Inflammatory macrophage treated with lipopolysaccharide for 4 hours (primary cell): Measurements from ENCODE around the gene SDCBP2.

ENCODE experiments used
- DNase-seq: peaks from one replicate; pipeline ENCODE4 v3.0.0-alpha.2; 2020

SDCBP2 gene

DNA sequence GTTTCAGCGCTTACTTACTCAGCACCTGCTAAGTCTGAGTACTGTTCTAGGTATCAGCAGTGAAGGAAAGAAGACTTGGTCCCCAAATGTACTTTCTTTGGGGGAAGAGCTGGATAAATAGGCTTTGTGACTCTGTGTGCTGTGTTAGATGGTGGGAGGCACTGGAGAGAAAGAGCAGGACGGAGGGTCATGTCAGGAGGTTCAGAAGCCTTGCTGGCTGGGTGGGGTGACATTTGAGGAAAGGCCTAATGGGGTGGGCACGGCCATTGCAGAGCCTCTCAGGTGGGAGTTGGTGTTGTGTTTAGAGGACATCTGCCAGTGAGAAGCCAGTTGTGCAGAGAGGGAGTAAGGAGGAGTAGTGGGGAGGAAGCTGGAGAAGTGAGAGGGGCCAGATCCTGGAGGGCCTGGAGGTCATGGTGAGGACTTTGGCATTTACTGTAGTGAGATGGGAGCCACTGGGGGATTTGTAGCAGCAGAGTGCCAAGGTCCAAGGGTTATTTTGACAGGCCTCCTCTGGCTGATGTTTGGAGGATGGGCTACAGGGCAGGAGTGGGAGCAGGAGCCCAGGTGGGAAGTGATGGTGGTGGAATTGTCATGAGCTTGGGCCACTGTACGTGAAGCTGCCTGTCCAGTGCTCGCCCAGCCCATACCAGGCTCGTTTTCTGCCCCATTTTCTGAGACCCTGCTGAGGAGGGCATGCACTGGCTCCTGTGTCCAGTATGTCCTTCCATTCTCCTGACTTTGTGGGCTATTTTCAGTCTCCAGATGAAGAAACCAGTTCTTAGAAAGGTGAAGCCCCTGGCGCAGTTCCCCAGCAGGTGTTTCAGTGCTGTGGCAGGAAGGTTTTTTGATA lies 886 bp downstream of the SDCBP2 start:
- DNase-seq = no peak

GRCh38 chr20:1327241-1327653 lies 1.7 kb downstream of the SDCBP2 start:
- DNase-seq = peak; percentile 80

DNA sequence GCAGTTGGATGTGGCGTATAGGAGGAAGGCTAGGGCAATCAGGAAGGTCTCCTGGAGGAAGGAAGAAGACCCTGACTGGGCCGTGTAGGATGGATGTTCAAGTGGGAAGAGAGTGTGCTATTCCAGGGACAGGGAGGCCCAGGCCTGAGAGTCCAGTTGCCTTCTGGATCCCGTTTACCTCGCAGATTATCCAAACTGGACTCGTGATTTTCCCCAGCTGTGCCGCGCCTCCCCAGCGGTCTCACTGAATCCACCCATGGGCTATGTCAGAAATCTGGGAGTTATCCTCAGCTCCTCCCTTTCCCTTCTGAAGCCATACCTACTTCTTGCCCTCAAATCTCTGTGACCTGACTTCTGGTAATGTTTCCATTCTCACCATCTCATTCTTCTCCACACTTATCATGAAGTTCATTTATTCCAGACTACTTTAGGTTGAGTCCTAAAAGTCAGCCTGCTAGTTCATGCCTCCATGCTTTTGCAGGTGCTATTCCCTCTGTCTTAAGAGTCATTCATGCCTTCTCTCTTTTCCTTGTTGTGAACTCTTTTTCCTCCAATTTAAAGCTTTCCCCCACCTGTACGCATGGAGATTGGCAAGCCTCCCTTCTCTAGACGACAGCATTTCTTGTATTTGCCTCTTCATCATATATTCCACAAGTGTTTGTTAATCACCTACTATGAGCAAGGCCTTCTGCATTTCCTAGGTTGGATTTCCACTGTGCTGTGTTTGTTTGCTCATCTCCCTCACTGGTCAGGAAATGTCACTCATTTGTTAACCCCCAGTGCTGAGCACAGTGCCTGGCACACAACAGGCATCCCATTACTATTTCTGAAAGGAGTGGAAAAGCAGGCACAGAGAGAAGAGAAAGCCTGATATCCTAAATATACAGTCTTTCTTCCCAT lies 2.7 kb downstream of the SDCBP2 start:
- DNase-seq = peak; percentile 67

- peak; percentile 99 for DNase-seq
These were observed 3.5 kb downstream of the SDCBP2 start for GRCh38 chr20:1325173-1326030.

GRCh38 chr20:1324598-1325172 lies 4.3 kb downstream of the SDCBP2 start:
- peak; percentile 55 for DNase-seq

GRCh38 chr20:1323830-1324597 lies 4.9 kb downstream of the SDCBP2 start:
- no peak for DNase-seq

GRCh38 chr20:1323256-1323655 lies 5.7 kb downstream of the SDCBP2 start:
- DNase-seq = no peak

GRCh38 chr20:1322511-1323245 lies 6.3 kb downstream of the SDCBP2 start:
- DNase-seq = peak; percentile 52

DNA sequence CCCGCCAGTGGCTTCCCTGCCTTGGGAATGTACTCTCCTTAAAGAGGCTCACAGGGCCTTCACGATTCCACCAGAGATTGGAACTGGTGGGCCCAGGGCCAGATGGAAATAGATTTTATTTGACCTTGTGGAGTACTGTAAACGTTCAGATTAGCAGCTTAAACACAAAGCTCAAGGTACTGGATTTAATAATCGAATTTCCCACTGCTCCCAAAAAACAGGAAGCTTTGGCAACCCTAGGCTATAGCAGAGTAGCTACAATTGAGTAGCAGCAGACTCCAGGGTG lies 7.3 kb downstream of the SDCBP2 start:
- no peak for DNase-seq

DNA sequence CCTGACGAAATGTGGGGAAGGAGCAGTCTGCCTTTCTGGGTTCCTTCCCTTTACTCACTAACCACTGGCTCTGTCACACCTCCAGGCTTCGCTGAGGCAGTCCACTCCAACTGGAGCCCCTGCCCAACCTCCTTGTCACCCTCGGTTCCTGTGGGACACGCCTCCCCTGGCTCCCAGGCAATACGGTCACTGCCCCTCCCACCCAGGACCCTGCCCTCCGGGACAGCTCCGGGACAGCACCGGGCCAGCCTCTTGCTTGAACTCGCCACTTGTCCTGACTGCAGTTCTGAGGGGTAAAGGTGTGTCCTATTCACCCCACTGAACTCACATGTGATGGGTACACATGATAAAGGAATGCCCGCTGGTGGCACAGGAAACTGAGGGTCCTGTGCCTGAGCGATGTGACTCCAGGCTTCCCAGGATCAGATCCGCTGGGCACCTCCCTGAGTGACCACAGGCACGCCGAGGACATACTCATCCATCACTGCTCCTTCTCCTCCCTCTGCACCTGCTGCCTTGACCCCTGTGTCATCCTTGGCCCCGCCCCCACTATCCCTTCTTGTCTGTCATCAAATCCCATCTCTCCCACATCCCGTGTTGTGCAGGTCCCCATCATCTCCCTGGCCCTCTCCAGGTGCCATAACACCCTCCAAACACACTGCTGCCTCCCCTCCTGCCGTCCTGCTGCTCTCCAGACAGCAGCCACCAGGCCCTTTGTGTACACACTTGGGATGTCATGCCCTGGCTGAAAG lies 7.9 kb downstream of the SDCBP2 start:
- DNase-seq = no peak

GRCh38 chr20:1320016-1320415 lies 8.9 kb downstream of the SDCBP2 start:
- no peak for DNase-seq

- DNase-seq = no peak
These were observed 9.5 kb downstream of the SDCBP2 start for GRCh38 chr20:1319462-1319861.

- peak; percentile 13 for DNase-seq
These were observed 9.9 kb downstream of the SDCBP2 start for GRCh38 chr20:1319051-1319450.

DNA sequence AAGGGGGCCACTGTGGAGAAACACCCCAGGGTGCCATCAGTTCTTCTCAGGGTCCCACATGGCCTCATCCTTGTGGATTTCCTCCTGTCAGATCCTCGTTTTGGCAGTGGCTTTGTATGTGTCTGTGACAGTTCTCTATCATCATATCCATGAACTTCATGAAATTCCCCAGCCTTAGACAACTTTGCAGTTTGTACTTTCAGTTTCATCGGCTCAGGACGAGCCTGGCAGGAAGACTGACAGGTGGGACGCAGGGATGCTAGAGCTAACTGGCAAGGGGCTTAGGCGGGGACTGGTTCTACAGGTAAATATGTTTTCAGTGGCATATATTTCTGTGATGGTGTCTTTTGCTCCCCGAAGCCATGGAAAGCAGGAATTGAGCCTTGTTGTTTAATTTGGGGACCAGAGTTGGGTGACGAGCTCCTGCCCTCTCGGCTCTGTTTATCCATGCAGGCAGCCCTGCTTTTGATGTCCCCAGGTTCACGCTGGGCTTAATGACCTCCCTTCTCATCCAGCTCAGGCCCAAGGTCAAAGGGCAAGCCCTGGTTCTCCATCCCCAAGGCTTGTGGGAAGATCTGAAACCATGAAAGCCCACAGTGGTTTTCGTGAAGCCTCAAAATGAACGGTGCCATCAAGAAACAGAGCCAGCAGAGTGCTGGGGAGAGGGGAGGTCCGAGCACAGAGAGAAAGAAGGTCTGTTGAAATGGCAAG lies 11.2 kb downstream of the SDCBP2 start:
- DNase-seq = no peak

DNA sequence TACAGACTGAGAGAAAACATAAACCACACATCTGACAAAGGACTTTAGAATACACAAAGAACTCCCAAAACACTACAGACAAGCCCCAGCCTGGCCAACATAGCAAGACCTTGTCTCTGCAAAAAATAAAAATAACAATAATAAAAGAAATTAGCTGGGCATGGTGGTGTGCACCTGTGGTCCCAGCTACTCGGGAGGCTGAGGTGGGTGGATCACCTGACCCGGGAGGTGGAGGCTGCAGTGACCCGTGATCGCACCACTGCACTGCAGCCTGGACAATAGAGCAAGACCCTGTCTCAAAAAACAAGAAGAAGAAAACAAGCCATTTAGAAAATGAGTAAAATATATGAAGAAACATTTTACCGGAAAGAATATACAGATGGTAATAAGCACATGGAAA lies 13.1 kb downstream of the SDCBP2 start:
- no peak for DNase-seq

DNA sequence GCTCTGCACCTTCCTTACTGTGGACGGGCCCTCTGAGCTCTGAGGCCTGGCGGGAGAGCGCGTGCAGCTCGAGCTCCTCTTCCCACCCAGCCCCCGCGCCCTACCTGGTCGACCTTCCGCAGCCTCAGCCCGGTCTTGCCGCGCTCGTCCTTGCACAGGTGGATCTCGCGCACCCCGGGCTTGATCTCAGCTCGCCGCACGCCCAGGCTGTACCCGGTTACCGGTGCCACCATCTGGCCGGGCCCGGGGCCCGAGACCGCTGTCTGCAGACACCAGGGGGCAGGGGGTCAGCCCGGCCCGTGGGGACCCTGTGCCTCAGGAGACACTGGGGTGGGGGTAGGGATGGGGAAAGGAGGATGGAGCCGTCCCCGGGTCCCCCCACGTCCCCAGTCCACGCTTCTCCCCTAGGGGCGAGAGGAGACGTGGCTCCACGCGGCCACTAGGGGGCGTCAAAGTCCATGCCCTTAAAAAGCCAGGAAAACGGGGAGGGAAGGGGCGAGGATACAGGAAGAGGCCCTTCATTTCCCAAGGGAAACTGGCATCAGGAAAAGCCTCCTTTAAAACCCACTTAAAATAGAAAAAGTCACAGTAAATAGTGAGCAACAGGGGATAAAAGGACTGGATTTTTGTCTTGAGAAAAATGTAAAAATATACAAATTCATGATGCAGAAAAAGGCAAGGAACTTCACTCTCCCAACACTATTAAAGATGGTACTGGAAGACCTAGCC lies 15.5 kb downstream of the SDCBP2 start:
- DNase-seq = peak; percentile 57

GRCh38 chr20:1312904-1313235 lies 16.1 kb downstream of the SDCBP2 start:
- DNase-seq = no peak

DNA sequence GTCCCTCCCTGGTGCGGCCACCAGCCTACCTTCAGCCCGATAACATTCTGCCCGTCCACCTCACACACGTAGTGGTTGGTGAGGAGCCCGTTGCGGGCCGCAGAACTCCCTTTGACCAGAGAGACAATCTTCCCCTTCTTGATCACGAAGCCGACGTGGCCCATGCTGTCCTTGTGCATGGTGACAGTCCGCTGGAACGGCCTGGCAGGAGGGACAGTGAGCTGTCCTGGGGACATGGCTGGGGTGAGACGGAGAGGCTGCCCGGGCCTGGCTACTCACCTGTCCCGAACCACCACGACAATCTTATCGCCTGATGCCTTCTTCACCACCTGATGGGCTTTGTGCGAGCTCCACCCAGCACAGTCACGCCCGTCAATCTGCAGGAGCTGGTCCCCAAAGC lies 16.6 kb downstream of the SDCBP2 start:
- no peak for DNase-seq

- no peak for DNase-seq
These were observed 18.3 kb downstream of the SDCBP2 start for GRCh38 chr20:1310506-1311190.
